ENCODE data around the gene ARL5A.

The ARL5A gene

DNA sequence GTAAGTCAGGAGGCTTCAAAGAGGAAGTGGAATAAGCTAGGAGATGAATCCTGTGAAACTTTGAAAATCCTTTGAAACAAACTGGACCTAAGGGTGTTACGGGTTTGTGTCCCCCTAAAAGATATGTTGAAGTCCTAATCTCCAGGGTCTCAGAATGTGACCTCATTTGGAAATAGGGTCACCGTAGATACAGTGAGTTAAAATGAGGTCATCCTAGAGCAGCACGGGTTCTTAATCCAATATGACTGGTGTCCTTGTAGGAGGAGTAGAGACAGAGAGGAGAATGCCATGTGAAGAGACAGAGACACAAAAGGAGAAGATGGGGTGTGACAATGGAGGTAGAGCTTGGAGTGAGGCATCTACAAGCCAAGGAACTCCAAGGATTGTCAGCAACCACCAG is 67.0 kb downstream of the ARL5A start:
- no peaks in the 10 kb centered on the region for H3K27me3 Mint-ChIP-seq (ENCODE audit: low read depth)
- peaks cover 5% of the 10 kb centered on the region for H3K4me1 Mint-ChIP-seq (ENCODE audit: low read depth)
- DNase-seq (ENCODE audit: low spot score), result no peak
- H3K9me3 Mint-ChIP-seq, result no peaks in the 10 kb centered on the region
- H3K36me3 Mint-ChIP-seq (ENCODE audit: low read depth), result no peaks in the 10 kb centered on the region
- no peak overlapping the region for H3K4me3 Mint-ChIP-seq
- no peak overlapping the region for H3K27ac Mint-ChIP-seq

DNA sequence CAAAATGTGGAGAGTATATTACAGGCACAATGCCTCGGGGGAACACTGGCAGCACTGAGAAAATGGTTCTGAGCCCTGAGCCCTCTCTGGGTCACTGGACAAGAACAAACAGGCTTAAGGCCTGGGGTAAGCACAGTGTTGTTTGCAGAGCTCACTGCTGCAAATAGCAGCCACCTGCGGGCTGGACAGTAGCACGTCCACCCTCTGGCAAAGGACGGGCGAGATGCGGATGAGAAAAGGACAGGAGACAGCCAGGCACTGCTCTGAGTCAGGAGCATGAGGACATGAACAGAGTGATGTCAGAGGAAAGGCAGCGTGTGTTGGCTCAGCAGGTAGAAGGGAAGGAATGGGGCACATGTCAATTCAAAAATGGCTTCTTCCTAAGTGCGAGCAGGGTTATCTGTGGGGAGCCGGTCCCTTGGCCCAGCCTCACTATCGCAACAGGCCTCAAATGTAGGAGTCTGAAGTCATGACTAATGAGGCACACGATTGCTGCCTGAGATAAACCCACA is 68.0 kb downstream of the ARL5A start:
- Mint-ChIP-seq H3K36me3 (ENCODE audit: low read depth) (no peaks in the 10 kb centered on the region), H3K4me3 (no peak overlapping the region), H3K27me3 (ENCODE audit: low read depth) (no peaks in the 10 kb centered on the region), H3K4me1 (ENCODE audit: low read depth) (no peaks in the 10 kb centered on the region), H3K9me3 (no peaks in the 10 kb centered on the region), H3K27ac (no peak overlapping the region)
- DNase-seq (ENCODE audit: low spot score), result no peak

DNA sequence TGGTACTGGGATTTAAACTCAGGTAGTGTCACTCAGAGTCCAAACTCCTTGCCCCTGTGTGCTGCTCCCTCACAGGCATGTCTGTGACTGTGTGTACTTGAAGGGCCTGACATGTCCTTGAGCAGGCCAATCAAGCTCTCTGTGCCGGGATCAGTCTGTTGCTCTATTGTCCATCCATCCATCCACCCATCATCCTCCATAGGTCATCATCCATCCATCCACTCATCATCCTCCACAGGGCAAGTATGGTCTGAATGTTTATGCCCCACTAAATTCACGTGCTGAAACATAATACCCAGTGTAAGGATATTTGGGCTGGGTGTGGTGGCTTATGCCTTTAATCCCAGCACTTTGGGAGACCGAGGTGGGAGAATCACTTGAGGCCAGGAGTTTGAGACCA is 69.5 kb downstream of the ARL5A start:
- Mint-ChIP-seq H3K4me3 (no peak overlapping the region), H3K9me3 (no peaks in the 10 kb centered on the region), H3K27me3 (ENCODE audit: low read depth) (no peaks in the 10 kb centered on the region), H3K27ac (no peak overlapping the region), H3K4me1 (ENCODE audit: low read depth) (no peaks in the 10 kb centered on the region), H3K36me3 (ENCODE audit: low read depth) (no peaks in the 10 kb centered on the region)
- DNase-seq (ENCODE audit: low spot score), result no peak

DNA sequence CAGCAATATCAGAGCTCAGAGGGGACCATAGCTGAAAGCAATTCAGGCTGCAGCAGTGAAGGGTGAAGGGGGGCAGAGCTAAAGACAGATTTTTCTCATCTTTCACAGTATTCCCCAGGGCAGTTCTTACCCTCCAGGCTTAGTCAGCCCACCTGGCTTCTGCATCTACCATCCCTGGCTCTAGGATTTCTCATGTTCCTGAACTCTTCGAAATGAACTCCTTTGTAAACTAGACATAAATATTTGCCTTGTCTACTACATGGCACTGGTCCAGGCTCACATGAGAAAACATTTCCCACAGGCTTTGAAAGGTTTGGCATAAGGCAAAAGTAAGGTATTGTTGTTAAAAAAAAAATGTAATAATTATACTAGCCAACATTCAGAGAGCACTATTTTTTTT is 70.4 kb downstream of the ARL5A start:
- no peak overlapping the region for H3K4me3 Mint-ChIP-seq
- H3K36me3 Mint-ChIP-seq (ENCODE audit: low read depth), result no peaks in the 10 kb centered on the region
- DNase-seq (ENCODE audit: low spot score), result no peak
- H3K27me3 Mint-ChIP-seq (ENCODE audit: low read depth), result no peaks in the 10 kb centered on the region
- H3K9me3 Mint-ChIP-seq, result no peaks in the 10 kb centered on the region
- no peaks in the 10 kb centered on the region for H3K4me1 Mint-ChIP-seq (ENCODE audit: low read depth)
- H3K27ac Mint-ChIP-seq, result no peak overlapping the region

DNA sequence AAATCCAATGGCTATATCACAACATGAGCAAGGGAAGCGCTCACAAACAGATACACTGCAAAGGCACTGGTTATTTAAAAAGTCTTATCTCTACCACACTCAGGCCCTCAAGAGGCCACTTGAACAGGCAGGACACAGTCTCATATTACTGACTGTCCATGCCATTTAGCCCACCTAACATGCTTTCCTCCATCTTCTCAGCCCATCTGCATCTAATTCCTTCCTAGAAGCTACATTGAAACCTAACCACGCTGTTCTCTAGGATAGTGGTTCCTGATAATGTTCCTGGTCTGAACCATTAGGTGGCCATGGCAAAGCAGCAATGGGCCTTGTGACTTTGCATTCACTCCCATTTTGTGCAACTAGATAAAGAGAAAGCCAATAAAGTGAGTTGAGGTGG is 71.4 kb downstream of the ARL5A start:
- H3K27me3 Mint-ChIP-seq (ENCODE audit: low read depth), result no peaks in the 10 kb centered on the region
- DNase-seq (ENCODE audit: low spot score), result no peak
- H3K4me3 Mint-ChIP-seq, result no peak overlapping the region
- no peaks in the 10 kb centered on the region for H3K36me3 Mint-ChIP-seq (ENCODE audit: low read depth)
- no peaks in the 10 kb centered on the region for H3K9me3 Mint-ChIP-seq
- no peak overlapping the region for H3K27ac Mint-ChIP-seq
- no peaks in the 10 kb centered on the region for H3K4me1 Mint-ChIP-seq (ENCODE audit: low read depth)

DNA sequence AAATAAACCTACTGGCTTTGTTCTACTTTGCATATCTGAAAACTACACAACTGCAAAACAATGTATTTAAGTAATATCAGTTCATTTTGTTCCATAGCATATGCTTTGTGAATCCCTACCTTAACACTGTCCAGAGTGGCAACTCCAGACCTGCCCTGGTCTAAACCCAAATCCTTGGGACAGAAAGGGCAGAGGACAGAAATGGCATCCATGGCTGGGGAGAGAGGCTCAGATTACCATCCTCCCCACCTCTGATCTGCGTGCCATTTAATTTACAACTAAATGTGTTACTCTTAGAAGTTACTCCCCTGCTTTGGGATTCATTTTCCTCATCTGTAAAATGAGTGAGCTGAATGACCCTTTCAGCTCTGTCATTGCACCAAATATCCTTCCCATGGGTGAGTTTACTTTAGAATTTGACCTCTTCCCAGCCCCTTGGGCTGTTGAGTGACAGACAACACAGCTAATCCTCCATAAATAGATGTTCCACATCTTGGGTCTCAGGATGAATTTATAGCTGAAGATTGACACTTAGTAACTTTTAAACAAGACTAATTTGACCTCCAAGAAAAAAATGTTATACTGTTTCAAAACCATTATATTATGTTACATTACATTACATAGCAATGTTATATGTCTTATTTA is 73.8 kb downstream of the ARL5A start:
- Mint-ChIP-seq H3K36me3 (ENCODE audit: low read depth) (no peaks in the 10 kb centered on the region), H3K9me3 (no peaks in the 10 kb centered on the region), H3K4me1 (ENCODE audit: low read depth) (no peaks in the 10 kb centered on the region), H3K27me3 (ENCODE audit: low read depth) (peaks cover 3% of the 10 kb centered on the region), H3K4me3 (no peak overlapping the region), H3K27ac (no peak overlapping the region)
- no peak for DNase-seq (ENCODE audit: low spot score)

DNA sequence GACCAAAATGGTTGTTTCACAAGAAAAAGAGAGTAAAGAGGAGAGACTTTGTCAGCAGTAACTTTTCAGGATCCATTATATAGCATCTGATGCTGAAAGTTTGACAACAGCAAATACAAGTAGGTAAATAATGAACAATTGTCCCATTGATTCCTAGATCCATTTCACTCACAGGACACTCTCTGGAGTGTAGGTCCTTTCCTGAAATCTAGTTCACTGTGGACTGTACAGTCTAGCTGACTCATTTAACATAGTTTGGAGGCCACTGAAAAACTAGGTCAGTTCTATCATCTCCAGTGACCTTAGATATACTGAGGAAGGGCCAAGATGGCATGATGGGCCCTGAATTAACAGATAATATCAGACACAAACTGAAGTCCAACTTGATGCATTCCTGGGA is 74.7 kb downstream of the ARL5A start:
- no peak for DNase-seq (ENCODE audit: low spot score)
- Mint-ChIP-seq H3K9me3 (no peaks in the 10 kb centered on the region), H3K4me3 (no peak overlapping the region), H3K27ac (no peak overlapping the region), H3K27me3 (ENCODE audit: low read depth) (peaks cover 3% of the 10 kb centered on the region), H3K36me3 (ENCODE audit: low read depth) (no peaks in the 10 kb centered on the region), H3K4me1 (ENCODE audit: low read depth) (no peaks in the 10 kb centered on the region)

Data from T-helper 2 cell treated with Interferon-gamma antibody and Interleukin-4, amounts not matched to agents 5 μg/mL and 100 μg/mL, for 36 hours (primary cell).